Islet precursor cell (in vitro differentiated cells): ENCODE results near the gene ZMYND11.
"Not testable (repeated sequence)": the region's sequence is repeated elsewhere in the genome, so short reads cannot be mapped to it uniquely, and the experiment has no call there.

ENCODE experiments used
- DNase-seq: peaks from one replicate; pipeline ENCODE4 v3.0.0-alpha.2; 2018

Gene ZMYND11

DNA sequence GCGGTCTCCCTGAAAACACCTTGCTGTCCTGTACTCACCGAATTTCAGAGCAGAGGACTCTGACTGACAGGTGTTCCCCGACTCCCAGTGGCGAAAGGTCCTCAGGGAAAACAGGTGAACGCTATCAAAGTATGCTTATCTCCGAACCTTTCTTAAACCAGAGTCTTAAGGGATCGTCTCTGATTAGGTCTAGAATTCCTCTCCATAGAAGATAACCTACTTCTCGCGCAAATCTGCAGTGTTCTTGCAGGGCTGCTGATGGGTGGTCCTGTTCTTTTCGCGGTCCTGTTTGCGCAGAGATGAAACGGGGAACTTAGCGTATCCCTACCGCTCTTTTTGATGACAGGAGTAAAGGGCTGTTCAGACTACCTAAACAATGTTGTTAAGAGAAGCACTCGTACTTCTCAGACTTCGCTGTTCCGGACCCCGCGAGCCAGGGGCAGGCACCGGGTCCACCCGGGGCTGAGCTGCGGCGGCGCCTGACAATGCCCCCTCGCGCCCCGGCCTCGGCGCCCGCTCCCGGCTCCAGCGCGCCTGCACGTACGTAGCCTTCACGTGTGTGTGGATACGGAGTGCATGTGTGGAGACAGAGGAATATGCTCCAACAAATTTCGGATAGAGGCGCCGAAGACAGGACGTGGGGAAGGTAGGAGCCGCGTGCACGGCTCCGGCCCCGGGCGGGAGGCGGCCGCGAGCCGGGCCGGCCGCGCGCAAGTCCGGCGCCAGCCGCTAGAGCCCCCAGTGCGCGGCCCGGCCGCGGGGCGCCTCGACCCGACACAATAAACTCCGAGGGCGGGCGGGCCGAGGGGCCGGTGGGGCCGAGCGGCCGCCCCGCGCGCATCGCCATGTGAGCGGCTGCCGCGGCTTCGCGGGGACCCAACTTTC, 766 bp upstream of the ZMYND11 start:
- DNase-seq = no peak

DNA sequence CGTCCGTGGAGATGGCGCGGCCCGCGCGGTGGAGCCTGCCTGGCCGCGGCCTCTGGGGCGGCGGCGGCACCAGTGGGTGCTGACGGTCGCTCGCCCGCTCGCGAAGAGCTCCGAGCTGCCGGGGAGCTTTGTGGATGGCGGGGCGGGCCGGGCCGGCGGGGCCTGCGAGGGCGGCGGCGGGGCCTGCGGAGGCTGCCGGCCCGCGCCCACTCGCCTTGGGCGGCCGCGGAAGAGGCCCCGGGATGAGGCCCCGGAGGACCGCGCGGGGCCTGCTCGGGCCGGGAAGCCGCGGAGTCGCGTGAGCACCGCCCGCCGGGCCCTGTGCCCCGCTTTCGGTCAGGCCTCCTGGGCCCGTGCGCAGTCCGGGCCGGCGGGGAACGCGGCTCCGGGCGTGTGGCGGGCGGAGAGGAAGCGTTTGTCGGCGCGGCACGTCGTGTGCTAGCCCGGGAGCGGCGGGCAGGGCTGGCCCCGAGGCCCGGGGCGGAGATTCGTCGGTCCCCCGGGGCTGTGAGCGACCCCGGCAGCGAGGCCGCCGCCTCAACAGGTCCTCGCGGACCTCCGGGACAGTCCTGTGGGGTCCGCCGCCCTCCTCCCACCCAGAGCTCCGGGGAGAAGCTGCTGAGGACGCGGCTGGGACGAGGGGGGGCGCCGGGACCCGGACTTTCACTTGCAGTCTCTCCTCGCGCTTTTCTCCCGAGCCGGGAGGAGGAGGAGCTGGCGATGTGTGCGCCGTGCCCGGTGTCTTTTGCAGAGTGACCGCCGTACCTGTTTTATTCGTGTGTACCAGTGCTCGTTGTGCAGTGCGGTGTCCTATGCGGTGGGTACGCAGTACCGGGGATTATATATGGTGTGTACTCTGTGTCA, 578 bp downstream of the ZMYND11 start:
- peak; percentile 74 for DNase-seq

GRCh38 chr10:136465-136762, 1.2 kb downstream of the ZMYND11 start:
- DNase-seq = no peak

DNA sequence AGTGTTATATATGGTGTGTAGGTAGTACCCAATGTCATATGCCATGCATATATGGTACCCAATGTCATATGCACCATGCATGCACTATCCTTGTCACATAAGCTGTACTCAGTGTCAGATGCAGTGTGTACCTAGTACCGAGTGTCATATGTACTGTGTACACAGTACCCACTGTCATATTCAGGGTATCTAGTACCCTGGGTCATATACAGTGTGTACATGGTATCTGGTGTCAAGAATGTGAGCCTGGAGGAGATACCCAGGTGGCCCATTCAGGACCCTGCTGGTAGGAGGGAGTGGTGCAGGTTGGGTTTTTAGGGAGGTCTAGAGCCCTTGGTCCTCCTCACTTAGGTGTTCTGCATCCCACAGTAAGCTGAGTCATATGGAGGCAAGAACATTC, 1.8 kb downstream of the ZMYND11 start:
- peak; percentile 68 for DNase-seq

- DNase-seq = no peak
Measured at GRCh38 chr10:137606-138005, 2.4 kb downstream of the ZMYND11 start.

DNA sequence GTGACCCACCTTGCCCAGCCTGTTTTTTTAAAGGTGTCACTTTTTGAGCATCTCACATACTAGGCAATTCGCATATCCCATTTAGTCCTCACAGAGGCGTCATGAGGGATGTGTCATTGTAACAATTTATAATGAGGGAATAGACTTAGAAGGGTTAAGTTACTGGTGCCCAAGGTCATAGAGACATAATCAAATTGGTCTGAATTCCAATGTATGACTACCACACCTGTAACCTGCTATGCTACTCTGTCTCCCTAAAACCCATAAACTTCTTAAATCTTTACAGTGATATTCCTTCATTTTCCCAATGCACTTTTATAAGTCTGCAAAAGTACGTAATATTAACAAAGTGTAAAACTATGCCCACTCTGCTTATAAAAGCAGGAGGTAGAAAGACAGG, 7.1 kb downstream of the ZMYND11 start:
- DNase-seq = no peak

DNA sequence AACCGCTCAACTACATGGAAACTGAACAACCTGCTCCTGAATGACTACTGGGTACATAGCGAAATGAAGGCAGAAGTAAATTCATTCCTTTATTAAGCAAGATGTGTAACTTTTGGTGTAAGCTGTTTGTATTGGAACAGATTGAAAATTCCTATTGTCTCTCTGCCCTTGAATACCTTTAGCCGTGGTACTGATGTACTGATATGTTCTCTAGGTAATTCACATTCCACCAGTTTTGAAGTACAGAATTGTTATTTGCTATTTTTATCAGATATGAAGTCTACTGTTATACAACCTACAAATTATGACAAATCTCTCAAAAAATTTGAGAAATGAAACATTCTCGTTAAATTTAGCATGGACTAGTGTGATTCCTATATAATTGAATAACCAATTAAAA, 17.7 kb downstream of the ZMYND11 start:
- no peak for DNase-seq

DNA sequence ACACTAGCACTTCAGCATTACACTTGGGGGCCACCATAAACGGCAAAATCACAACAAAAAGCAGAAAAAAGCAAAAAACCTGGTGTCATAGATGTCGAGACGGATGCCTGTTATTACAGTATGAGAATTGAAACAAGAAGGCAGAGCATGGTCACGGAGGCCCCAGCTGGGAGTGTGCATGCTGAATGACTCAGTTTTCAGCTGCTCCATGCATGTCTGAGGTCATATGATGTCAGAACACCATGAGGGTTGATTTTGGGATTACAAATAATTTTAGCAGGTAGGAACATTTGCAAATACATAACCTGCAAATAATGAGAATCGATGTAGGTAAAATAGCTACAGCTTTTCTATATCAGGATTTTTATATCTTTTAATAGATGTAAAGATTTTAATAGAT, 19.1 kb downstream of the ZMYND11 start:
- DNase-seq = no peak

DNA sequence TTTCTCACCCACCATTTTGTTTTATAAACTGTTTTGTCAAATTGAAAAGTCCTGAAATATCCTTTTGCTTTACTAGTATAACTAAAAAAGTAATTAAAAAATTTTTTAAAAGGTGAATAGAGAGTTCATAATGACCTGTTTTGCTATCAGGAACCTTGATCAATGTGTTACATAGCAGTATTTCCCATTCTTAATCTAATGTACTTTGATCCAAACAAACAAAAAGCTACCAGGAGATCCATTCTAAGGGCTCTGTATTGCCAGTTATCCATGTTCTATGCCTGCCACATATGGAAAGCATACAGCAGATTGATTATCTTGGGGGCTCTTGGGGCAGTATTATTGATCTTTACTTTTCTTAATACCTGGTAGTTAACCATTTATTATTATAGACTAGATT, 32.1 kb downstream of the ZMYND11 start:
- no peak for DNase-seq

- no peak for DNase-seq
Measured at GRCh38 chr10:173741-174140, 38.5 kb downstream of the ZMYND11 start.

DNA sequence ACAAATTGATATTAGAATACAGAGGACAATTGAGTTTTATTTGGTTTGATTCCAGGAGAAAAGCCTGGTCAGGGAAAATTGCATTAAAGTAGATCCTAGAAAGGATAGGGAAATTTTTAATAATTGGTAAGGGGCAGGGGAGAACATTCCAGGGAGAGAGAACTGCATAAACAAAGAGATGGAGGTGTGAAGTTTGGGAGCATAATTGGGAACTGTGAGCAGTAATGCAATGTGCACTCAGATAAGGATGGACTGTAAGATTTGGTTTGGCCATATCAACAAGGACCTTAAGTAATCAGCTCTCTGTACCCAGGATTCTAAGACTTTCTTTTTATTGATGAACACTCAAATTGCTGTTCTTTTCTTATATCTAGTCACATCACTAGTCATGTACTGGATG, 41.4 kb downstream of the ZMYND11 start:
- DNase-seq = no peak

DNA sequence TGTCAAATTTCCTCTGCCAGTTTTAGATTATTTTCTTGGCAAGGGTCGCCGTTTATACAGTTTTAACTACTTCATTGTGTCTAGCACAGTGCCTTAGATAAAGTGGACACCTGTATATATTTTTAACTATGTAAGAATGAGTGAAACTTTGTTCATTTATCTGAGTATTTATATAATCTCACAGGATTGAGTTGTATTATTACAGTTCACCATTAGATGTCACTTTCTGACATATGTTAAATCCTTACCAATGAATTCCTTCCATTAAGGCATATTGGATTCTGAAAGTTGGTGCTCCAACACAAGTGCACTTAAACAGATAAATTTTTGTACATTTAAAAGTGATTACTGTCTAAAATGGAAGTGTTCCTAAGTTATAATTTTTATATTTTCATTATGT, 43.0 kb downstream of the ZMYND11 start:
- no peak for DNase-seq

GRCh38 chr10:178723-179122, 43.5 kb downstream of the ZMYND11 start:
- DNase-seq = no peak

- DNase-seq = no peak
Measured at GRCh38 chr10:182441-183201, 47.4 kb downstream of the ZMYND11 start.

DNA sequence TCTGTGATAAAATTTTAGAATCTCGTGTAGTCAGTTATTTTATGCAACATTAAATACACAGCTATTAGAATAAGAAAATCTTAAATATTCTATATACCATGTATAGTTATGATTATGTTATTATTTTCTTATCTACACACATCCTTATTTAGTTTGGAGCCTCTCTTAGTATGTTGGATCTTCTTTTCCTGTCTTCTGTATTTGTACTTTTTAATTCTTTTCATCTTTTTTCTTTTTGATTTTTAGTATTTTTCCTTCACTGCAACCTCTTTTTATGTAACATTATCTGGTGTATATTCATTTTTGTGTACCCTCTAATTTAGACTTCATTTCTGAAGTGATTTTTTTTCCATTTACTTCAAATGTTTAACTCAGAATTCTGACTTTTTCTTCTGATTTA, 48.9 kb downstream of the ZMYND11 start:
- no peak for DNase-seq

GRCh38 chr10:184911-185310, 49.7 kb downstream of the ZMYND11 start:
- no peak for DNase-seq

GRCh38 chr10:185571-185970, 50.3 kb downstream of the ZMYND11 start:
- not testable (repeated sequence) for DNase-seq

- DNase-seq = no peak
Measured at GRCh38 chr10:186911-187310, 51.7 kb downstream of the ZMYND11 start.

- DNase-seq = no peak
Measured at GRCh38 chr10:188546-188945, 53.3 kb downstream of the ZMYND11 start.

- no peak for DNase-seq
Measured at GRCh38 chr10:190216-190615, 55.0 kb downstream of the ZMYND11 start.

- DNase-seq = no peak
Measured at GRCh38 chr10:191703-192518, 56.7 kb downstream of the ZMYND11 start.

DNA sequence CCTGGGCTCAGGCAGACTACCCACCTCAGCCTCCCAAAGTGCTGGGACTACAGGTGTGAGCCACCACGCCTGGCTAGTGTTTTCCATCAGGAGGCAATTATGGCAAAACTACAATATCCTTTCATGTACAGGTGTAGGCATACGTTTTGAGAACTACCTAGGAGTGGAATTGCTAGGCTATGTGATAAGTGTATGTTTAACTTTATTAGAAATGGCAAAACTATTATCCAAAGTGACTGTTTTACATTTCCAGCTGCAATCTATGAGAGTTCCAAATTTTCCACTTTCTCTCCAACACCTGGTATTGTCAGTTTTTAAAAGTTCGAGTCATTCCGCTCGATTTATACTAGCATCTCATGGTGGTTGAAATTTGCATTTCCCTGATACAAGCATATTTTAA, 59.0 kb downstream of the ZMYND11 start:
- DNase-seq = no peak

- DNase-seq = no peak
Measured at GRCh38 chr10:200405-200804, 65.2 kb downstream of the ZMYND11 start.
